ENCODE results near the gene YAE1. TPM values are rescaled to one million over a fixed set of nuclear protein-coding genes. Genes with fewer than 3 reads are reported as not detected.
A peak's percentile ranks its signal among the peaks of the same experiment; 100 is the strongest.

The YAE1 gene
- polyA plus RNA-seq, 6 donors from 2014 or later = 10.3 to 24.4 (median 13.9) TPM

- H3K27ac Mint-ChIP-seq = peak overlapping the region in 1 of 6 donors; percentile 81
These were observed 54.3 kb downstream of the YAE1 start for GRCh38 chr7:39620486-39620885.

GRCh38 chr7:39621261-39621660, 55.1 kb downstream of the YAE1 start:
- DNase-seq (no peak), ATAC-seq (ENCODE audit: low read depth in 2 of 2) (no peak)
- no peaks in the 10 kb centered on the region for H3K9me3 Mint-ChIP-seq
- peaks cover 0 to 5% (median 4%) of the 10 kb centered on the region in 3 donors for H3K27me3 Mint-ChIP-seq
- H3K4me1 Mint-ChIP-seq = peaks cover 29 to 40% (median 30%) of the 10 kb centered on the region in 3 donors
- no peak overlapping the region for H3K27ac Mint-ChIP-seq
- no peaks in the 10 kb centered on the region for H3K36me3 Mint-ChIP-seq
- H3K4me3 Mint-ChIP-seq = peak overlapping the region in 1 of 8 donors; percentile 91

More at GRCh38 chr7:39620486-39620885, 54.3 kb downstream of the YAE1 start:
- H3K4me3 Mint-ChIP-seq = no peak overlapping the region
- no peaks in the 10 kb centered on the region for H3K36me3 Mint-ChIP-seq
- DNase-seq = no peak
- H3K9me3 Mint-ChIP-seq = no peaks in the 10 kb centered on the region
- no peak for ATAC-seq (ENCODE audit: low read depth in 2 of 2)
- peaks cover 0 to 12% (median 5%) of the 10 kb centered on the region in 3 donors for H3K27me3 Mint-ChIP-seq
- peaks cover 25 to 37% (median 27%) of the 10 kb centered on the region in 3 donors for H3K4me1 Mint-ChIP-seq

GRCh38 chr7:39621784-39622411, 55.7 kb downstream of the YAE1 start:
- H3K9me3 Mint-ChIP-seq = no peaks in the 10 kb centered on the region
- H3K27ac Mint-ChIP-seq = peak overlapping the region; percentile 72 to 96 (median 90)
- H3K36me3 Mint-ChIP-seq = no peaks in the 10 kb centered on the region
- peak in 1 of 2 donors; percentile 41 for ATAC-seq (ENCODE audit: low read depth in 2 of 2)
- peaks cover 33 to 40% (median 35%) of the 10 kb centered on the region in 3 donors for H3K4me1 Mint-ChIP-seq
- peak overlapping the region; percentile 70 to 98 (median 92) for H3K4me3 Mint-ChIP-seq
- H3K27me3 Mint-ChIP-seq = no peaks in the 10 kb centered on the region
- DNase-seq = peak; percentile 14

Other genes with a start within 250 kb of the YAE1 start
- gene RALA, start 57.2 kb downstream of the YAE1 start, polyA plus RNA-seq (ENCODE audit: low read depth in 6 of 6) = 10 to 100 TPM; 28.2 to 52.2 (median 40.2) TPM